GM18861 (cell line): ENCODE measurements around the gene YAF2.
A peak's percentile ranks its signal among the peaks of the same experiment; 100 is the strongest.
"Not testable (repeated sequence)": the region's sequence is repeated elsewhere in the genome, so short reads cannot be mapped to it uniquely, and the experiment has no call there.

Experiments
- ATAC-seq: cut with Tn5 transposase; IDR thresholded peaks from one replicate; pipeline ENCODE4 v1.9.1; 2021; ENCODE audit not compliant: unreplicated experiment

YAF2 gene

GRCh38 chr12:42199007-42199406 is 39.0 kb downstream of the YAF2 start:
- ATAC-seq = no peak

GRCh38 chr12:42196723-42197603 is 41.1 kb downstream of the YAF2 start:
- ATAC-seq = no peak

DNA sequence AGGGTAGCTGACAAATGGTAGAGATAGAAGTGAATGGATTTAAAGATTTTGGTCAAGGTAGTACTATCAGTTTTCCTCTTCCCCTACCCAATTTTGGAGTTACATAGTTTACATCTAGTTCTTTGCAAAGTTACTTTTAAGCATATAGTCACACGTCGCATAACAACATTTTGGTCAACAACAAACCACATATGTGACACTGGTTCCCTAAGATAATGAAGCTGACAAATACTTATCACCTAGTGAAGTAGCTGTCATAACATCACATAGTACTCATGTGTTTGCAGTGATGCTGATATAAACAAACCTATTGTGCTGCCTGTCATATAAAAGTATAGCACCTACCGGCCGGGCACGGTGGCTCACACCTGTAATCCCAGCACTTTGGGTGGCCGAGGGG is 45.4 kb downstream of the YAF2 start:
- ATAC-seq = no peak

GRCh38 chr12:42192258-42192657 is 45.8 kb downstream of the YAF2 start:
- ATAC-seq = no peak

- no peak for ATAC-seq
Observed at GRCh38 chr12:42190376-42190775, 47.7 kb downstream of the YAF2 start.

- not testable (repeated sequence) for ATAC-seq
Observed at GRCh38 chr12:42188275-42188674, 49.8 kb downstream of the YAF2 start.

- no peak for ATAC-seq
Observed at GRCh38 chr12:42187799-42188198, 50.2 kb downstream of the YAF2 start.

DNA sequence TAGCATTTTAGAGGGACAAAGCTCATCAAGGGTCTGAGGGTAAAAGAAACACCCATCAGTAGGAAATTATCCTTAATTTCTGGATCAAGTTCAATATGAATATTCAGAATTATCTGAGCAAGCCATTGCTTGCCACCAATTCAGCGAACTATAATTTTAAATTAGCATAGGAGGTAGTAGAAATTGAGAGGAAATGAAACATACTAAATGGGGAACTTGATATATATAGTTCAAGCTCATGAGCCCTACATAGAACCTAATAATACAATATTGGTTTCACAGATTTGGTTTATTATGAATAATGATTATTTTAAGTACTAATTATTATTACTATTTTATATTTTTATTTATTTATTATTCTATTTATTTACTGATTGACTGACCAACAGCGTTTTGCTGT is 51.3 kb downstream of the YAF2 start:
- ATAC-seq = peak; percentile 47

GRCh38 chr12:42182394-42182793 is 55.7 kb downstream of the YAF2 start:
- no peak for ATAC-seq

GRCh38 chr12:42180990-42181596 is 57.0 kb downstream of the YAF2 start:
- ATAC-seq = no peak

- no peak for ATAC-seq
Observed at GRCh38 chr12:42178101-42178500, 59.9 kb downstream of the YAF2 start.

- ATAC-seq = no peak
Observed at GRCh38 chr12:42174978-42175377, 63.1 kb downstream of the YAF2 start.

- ATAC-seq = no peak
Observed at GRCh38 chr12:42173961-42174521, 64.0 kb downstream of the YAF2 start.

DNA sequence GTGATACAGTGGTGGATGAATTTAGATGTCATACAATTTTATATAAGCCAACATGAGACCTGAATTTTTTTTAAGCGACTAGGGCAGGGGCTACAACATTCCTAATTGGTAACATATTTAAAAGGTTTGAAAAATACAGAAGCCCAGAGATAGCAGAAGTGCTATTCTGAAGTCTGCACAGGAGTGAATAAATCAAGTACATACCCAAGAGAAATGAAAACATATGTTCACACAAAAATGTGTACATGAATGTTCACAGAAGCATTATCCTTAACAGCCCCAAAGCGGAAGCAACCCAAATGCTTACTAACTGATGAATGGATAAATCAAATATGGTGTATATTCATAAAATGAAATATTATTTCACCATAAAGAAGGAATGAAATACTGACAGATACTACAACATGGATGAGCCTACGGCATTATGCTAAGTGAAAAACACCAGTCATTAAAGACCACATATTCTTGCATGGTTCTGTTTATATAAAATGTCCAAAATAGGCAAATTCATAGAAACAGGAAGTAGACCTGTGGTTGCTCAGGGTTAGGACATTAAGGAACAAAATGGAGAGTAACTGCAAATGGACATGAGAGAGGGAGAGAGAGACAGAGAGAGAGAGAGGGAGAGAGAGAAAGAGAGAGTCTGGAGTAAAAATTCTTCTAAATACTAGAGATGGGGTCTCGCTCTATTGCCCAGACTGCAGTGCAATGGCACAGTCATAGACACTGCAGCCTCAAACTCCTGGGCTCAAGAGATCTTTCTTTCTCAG is 65.4 kb downstream of the YAF2 start:
- ATAC-seq = no peak

GRCh38 chr12:42167711-42168110 is 70.3 kb downstream of the YAF2 start:
- no peak for ATAC-seq

DNA sequence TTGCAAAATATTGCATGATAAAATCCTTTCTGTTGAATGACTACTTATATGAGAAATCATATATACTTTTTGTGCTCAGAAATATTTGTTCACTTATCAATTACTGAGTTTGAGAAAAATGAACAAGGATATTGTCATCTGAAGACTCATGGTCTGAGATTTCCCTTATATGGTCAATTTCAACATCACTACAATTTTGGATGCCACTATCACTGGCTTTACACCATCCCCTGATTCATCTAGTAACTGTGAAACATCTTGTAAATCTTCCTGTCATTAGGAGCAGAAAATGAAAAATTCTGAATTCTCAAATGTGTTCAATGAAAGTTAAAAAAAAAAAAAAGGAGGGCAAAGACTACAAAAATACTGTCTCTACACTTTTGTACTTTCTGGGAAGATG is 71.5 kb downstream of the YAF2 start:
- no peak for ATAC-seq

DNA sequence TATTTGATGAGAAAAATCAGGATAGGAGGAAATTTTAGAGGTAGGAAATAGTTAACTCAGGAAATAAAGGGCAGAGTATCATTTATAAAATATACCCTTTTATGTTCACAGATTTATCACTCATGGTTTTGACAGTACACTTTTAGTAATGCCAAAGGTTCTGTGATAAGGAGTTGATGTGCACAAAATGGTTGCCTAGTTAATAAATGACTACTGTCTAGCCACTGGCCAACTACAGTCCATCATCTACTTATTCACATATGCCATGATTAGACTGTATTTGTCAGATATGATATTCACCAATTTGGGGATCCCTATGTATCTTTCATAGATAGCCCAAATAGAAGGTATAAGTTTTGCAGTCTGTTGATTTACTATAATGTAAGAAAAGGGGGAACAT is 74.1 kb downstream of the YAF2 start:
- ATAC-seq = no peak

DNA sequence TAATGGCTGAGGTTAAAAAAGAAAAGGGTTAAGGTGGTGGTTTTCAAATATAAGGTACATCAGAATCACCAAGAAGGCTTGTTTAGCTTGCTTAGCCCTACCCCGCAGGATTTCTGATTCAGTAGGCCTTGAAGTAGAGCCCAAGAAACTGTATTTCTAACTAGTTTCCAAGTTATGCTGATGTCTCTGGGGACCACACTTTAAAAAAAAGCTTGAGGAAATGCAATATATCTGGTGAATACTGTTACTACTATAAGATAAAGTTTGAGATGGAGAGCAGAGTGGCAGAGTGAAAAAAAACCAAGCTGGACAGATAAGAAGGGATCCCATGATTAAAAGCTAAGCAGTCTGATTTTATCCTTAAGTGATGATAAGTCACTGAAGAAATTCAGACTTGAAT is 75.1 kb downstream of the YAF2 start:
- no peak for ATAC-seq

DNA sequence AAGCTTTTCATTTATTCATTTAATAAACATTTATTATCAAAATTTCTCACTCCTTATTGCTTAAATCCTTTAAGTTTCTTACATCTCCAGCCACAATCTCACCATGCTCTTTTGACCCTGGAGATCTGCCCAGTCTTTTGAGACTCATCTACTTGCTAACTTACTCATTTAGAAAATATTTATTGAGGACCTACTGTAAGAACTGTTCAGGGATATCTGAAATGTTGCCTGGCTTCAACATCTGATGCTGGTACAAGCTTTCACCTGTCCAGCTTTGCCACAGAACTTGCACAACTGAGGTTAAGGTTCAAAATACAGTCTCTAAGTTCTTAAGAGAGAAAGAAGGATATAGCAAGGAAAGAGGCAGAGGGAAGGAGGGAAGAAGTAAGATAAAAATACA is 75.9 kb downstream of the YAF2 start:
- ATAC-seq = no peak

DNA sequence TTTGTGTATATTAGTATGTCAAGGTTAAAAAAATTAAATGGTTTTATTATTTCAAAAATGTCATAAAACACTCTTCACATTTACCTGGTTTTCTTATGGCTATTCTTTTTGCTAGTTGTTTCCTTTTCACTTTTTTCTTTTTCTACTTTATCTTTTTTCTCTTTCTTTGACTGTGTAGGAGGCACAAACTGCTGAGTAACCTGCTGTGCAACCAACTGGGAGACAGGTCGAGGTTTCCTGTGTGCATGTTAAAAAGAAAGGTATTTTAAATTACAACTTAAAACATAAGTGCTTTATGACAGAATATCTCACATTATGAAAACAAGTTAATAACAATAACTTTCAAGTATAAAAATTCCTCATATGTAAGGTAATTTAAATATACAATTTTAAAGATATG is 76.5 kb downstream of the YAF2 start:
- ATAC-seq = no peak

DNA sequence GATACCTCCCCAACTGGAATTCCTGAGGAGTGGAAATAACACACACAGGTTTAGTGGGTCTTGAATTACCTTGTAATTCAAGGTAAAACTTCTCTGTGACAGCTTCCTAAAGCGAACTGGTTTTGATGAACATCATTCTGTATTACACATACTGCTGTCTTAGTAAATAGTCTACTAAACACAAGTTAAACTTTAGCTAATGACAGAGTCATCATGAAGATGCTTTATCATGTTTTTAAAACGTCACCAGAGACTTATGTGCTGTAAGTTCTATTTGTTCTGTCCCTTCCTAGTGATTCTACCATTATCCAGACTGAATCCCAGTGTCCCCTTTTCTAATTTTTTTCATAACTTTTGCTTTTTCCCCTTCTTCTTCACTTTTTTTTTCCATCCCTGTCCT is 81.8 kb downstream of the YAF2 start:
- no peak for ATAC-seq
